Right atrium auricular region (tissue), 2 donors: Measurements from ENCODE around the gene ALAS1. TPM values are rescaled to one million over a fixed set of nuclear protein-coding genes. Genes with fewer than 3 reads are reported as not detected.

Experiments used
- DNase-seq: peaks from one replicate; pipeline ENCODE4 v3.0.0-alpha.2; 2019; ENCODE audit warnings: low spot score
- H3K27ac ChIP-seq, 2 donors: fragments of 200-600 bp; sonication (generic); 1 replicate in 1 of 2; 2 replicates in 1 of 2; pipeline ENCODE4 v1.5.1; 2016 to 2019
- H3K27me3 ChIP-seq, 2 donors: fragments of 200-600 bp; sonication (generic); one replicate each; pipeline versions ENCODE4 v1.5.1 to v1.6.0; 2017 to 2019
- H3K36me3 ChIP-seq: fragments of 200-600 bp; sonication (generic); one replicate; pipeline ENCODE4 v1.5.1; 2016
- H3K4me1 ChIP-seq, 2 donors: fragments of 200-600 bp; sonication (generic); one replicate each; pipeline versions ENCODE4 v1.5.1 to v1.6.0; 2017 to 2019
- H3K4me3 ChIP-seq, 2 donors: fragments of 200-600 bp; sonication (generic); 1 replicate in 1 of 2; 2 replicates in 1 of 2; pipeline ENCODE4 v1.5.1; 2017 to 2019; ENCODE audit warnings: mild to moderate bottlenecking in 1 of 2, moderate library complexity in 1 of 2
- H3K9me3 ChIP-seq, 2 donors: fragments of 200-600 bp; sonication (generic); one replicate each; pipeline ENCODE4 v1.5.1; 2019
- total RNA-seq, 2 donors: library from RNA; depleted of rRNA; stranded (reverse); fragments of >200 nt; gene quantifications; one replicate each; pipeline ENCODE4 v1.1.0, GENCODE V29; 2016
- TF ChIP-seq, protein P1 (sequence below), 2 donors: fragments of 200-600 bp; sonication (generic); IDR thresholded peaks; one replicate each; pipeline ENCODE4 v1.5.1; 2019; ENCODE audit warnings: antibody characterized with exemption in 2 of 2

ALAS1 gene
- total RNA-seq, 2 donors from 2014 or later = 69.7 to 103 TPM

DNA sequence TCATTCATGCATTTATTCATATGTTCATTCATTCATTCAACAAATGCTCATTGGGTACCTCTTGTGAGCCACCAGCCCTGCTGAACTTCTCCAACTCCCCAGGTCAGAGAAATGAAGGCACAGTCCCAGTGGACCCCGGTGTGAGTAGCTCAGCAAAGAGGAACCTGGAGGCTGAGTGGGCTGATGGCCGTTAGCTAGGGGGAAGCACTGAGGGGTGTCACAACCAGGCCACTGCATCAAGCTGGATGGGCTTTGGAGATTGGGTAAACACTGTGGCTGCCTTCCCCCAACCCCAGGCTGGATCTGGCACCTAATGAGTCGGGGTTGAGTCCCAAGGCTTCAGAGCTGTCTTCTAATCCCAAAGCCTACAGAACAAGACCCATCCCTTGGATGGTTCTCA is 12.1 kb upstream of the ALAS1 start:
- Histone ChIP-seq H3K4me1 (peaks cover 0 to 16% of the 10 kb centered on the region in 2 donors), H3K27me3 (no peaks in the 10 kb centered on the region), H3K27ac (no peak overlapping the region), H3K4me3 (no peak overlapping the region), H3K9me3 (no peaks in the 10 kb centered on the region), H3K36me3 (no peaks in the 10 kb centered on the region)
- TF ChIP-seq, protein P1, sequence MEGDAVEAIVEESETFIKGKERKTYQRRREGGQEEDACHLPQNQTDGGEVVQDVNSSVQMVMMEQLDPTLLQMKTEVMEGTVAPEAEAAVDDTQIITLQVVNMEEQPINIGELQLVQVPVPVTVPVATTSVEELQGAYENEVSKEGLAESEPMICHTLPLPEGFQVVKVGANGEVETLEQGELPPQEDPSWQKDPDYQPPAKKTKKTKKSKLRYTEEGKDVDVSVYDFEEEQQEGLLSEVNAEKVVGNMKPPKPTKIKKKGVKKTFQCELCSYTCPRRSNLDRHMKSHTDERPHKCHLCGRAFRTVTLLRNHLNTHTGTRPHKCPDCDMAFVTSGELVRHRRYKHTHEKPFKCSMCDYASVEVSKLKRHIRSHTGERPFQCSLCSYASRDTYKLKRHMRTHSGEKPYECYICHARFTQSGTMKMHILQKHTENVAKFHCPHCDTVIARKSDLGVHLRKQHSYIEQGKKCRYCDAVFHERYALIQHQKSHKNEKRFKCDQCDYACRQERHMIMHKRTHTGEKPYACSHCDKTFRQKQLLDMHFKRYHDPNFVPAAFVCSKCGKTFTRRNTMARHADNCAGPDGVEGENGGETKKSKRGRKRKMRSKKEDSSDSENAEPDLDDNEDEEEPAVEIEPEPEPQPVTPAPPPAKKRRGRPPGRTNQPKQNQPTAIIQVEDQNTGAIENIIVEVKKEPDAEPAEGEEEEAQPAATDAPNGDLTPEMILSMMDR (IDR thresholded peaks at IDR 0.05) = no peak
- no peak for DNase-seq

DNA sequence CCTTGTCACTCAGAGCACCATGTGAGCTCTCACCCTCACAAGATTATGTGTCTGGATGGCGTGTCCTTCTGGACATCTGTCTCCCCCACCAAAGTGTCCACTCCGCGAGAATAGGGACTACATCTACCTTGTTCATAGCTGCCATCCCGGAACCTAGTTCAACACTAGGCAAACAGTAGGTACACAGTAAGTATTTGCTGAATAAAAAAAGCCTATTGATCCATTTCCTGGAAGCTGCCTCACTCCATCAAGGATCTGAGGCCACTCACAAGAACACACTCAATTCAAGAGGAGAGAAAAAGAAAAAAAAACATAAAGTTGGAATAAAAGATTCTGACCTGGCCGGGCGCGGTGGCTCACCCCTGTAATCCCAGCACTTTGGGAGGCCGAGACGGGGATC is 11.2 kb upstream of the ALAS1 start:
- H3K9me3 ChIP-seq = no peaks in the 10 kb centered on the region
- H3K36me3 ChIP-seq = no peaks in the 10 kb centered on the region
- H3K27ac ChIP-seq = no peak overlapping the region
- no peaks in the 10 kb centered on the region for H3K27me3 ChIP-seq
- DNase-seq = no peak
- TF ChIP-seq, protein P1 (IDR thresholded peaks at IDR 0.05) = no peak
- H3K4me3 ChIP-seq = no peak overlapping the region
- peaks cover 0 to 20% of the 10 kb centered on the region in 2 donors for H3K4me1 ChIP-seq

DNA sequence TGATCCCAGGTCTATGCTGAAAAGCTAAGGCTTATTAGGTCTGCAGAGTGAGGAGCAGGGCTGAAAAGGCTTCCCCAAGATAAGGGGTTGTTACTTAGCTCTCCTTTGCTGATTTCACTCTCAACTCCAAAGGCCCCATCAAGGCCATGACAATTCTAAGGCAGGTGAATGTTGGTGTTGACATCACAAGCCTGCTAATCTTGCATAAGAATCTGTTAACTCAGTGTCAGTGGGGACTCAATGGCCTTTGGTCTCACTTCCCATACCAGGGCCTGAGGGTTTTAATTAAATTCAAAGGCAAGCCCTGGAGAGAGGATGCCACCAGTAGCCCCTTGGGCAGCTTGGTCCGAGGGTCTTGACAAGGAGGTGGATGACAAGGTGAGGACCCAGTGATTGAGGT is 9.4 kb upstream of the ALAS1 start:
- H3K4me3 ChIP-seq = no peak overlapping the region
- H3K36me3 ChIP-seq = no peaks in the 10 kb centered on the region
- no peak overlapping the region for H3K27ac ChIP-seq
- peaks cover 0 to 28% of the 10 kb centered on the region in 2 donors for H3K4me1 ChIP-seq
- no peaks in the 10 kb centered on the region for H3K27me3 ChIP-seq
- H3K9me3 ChIP-seq = no peaks in the 10 kb centered on the region
- TF ChIP-seq, protein P1 (IDR thresholded peaks at IDR 0.05) = no peak
- no peak for DNase-seq

DNA sequence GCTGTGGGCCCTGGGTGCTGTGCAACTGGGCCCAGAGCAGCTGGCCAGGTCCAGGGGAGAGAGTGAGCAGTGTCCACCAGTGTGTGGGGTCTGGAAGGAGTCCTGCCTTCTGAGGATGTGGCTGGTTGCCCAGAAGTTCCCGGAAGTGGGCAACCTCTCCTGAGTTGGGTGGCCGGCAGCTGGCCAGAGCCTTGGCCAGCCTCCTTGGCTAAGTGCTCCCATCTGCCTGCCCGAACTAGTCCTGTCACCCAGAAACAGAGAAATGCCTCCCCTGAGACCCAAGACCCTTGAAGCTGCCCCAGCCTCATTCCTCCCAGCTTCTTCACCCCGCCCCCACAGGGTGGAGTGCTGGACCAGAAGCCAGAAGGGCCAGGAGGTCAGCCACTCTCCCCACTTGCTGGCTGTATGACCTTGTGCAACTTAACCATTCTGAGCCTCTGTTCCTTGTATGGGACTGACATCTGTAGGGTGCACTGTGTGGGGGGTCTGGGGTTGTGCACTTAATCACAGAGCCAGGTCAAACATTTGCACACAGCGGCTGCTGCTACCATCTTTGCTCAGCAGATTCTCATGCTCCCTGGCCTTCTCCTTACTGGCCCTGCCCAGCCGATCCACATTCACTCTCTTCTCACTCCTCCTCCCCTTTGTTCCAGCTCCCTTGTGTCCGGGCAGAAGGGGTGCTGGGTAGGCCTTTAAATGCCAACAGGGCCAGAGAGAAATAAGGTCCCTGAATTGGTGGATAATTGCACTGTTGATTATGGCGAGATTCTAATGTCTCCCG is 7.5 kb upstream of the ALAS1 start:
- no peaks in the 10 kb centered on the region for H3K27me3 ChIP-seq
- H3K36me3 ChIP-seq = no peaks in the 10 kb centered on the region
- no peak overlapping the region for H3K4me3 ChIP-seq
- peaks cover 0 to 28% of the 10 kb centered on the region in 2 donors for H3K4me1 ChIP-seq
- no peaks in the 10 kb centered on the region for H3K9me3 ChIP-seq
- TF ChIP-seq, protein P1 (IDR thresholded peaks at IDR 0.05) = no peak
- DNase-seq = no peak
- no peak overlapping the region for H3K27ac ChIP-seq

DNA sequence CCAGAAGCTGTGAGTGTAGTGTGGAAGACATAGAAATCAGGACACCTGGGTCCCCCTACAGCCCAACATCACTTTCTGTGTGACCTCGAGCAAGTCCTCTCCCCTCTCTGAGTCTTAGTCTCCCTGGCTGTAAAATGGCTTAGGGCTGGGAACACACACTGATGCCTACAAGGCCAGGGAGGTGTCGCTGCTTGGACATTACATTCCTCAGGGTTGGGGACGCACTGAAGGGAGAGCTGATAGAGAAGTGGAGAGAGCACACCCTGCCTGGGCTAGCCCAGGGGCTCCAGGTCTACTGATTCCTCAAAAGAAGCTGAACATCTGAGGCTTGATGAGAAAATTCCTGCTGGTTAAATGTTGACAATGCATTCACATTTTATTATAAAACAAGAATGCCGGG is 6.3 kb upstream of the ALAS1 start:
- DNase-seq = no peak
- H3K4me1 ChIP-seq = peaks cover 0 to 35% of the 10 kb centered on the region in 2 donors
- no peaks in the 10 kb centered on the region for H3K9me3 ChIP-seq
- H3K36me3 ChIP-seq = no peaks in the 10 kb centered on the region
- no peak overlapping the region for H3K27ac ChIP-seq
- no peaks in the 10 kb centered on the region for H3K27me3 ChIP-seq
- TF ChIP-seq, protein P1 (IDR thresholded peaks at IDR 0.05) = no peak
- no peak overlapping the region for H3K4me3 ChIP-seq

DNA sequence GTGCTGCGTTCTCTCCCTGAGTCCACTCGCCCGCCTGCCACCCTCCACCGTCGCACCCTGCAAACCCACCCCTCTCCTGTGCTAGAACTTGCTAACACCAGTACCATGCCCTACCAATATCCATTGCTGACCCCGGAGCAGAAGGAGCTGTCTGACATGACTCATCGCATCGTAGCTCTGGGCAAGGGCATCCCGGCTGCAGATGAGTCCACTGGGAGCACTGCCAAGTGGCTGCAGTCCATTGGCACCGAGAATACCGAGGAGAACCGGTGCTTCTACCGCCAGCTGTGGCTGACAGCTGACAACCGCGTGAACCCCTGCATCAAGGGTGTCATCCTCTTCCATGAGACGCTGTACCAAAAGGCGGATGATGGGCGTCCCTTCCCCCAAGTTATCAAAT is 4.9 kb upstream of the ALAS1 start:
- Histone ChIP-seq H3K4me1 (peaks cover 0 to 47% of the 10 kb centered on the region in 2 donors), H3K4me3 (no peak overlapping the region), H3K36me3 (no peaks in the 10 kb centered on the region), H3K27ac (no peak overlapping the region), H3K9me3 (no peaks in the 10 kb centered on the region), H3K27me3 (no peaks in the 10 kb centered on the region)
- no peak for DNase-seq
- TF ChIP-seq, protein P1 (IDR thresholded peaks at IDR 0.05) = no peak
